B cell (primary cell): ENCODE results near the gene RRAS.

ENCODE experiments used
- CTCF ChIP-seq: fragments of 200-600 bp; IDR thresholded peaks from one replicate; pipeline ENCODE4 v1.8.0; 2022; ENCODE audit warnings: antibody characterized with exemption, mild to moderate bottlenecking
- EZH2 ChIP-seq: IDR thresholded peaks from 2 replicates; pipeline ENCODE4 v1.6.1; 2012; ENCODE audit warnings: borderline replicate concordance, low read depth, mild to moderate bottlenecking, moderate library complexity, low read length; ENCODE audit not compliant: insufficient read depth, poor library complexity, severe bottlenecking

GRCh38 chr19:49677231-49677900, 37.4 kb upstream of the RRAS start, which contains the start of gene PRMT1:
- TF ChIP-seq CTCF (no peak), EZH2 (no peak)
